ENCODE results near the gene ISOC1.
A peak's percentile ranks its signal among the peaks of the same experiment; 100 is the strongest.

The ISOC1 gene

GRCh38 chr5:129053438-129053837 is 41.1 kb upstream of the ISOC1 start:
- Histone ChIP-seq H2BK120ac (ENCODE audit: low read depth, low read length) (no peak overlapping the region), H3K27me3 (ENCODE audit: insufficient read depth, low read length, poor library complexity) (no peaks in the 10 kb centered on the region), H3K9ac (ENCODE audit: low read length) (no peak overlapping the region), H4K5ac (ENCODE audit: low read length) (no peak overlapping the region), H3K4me3 (ENCODE audit: low read length) (no peak overlapping the region), H2BK5ac (ENCODE audit: low read length) (no peak overlapping the region), H3K79me1 (ENCODE audit: low read length) (no peaks in the 10 kb centered on the region), H4K8ac (ENCODE audit: low read depth, low read length) (no peak overlapping the region), H3K18ac (ENCODE audit: low read length) (no peak overlapping the region), H3K23ac (ENCODE audit: low read length) (no peak overlapping the region), H3K4me2 (ENCODE audit: low read length) (no peak overlapping the region), H2AK5ac (ENCODE audit: low read length) (no peak overlapping the region), H3K36me3 (ENCODE audit: control insufficient read depth, insufficient read depth, low read length) (no peaks in the 10 kb centered on the region), H3K79me2 (ENCODE audit: control insufficient read depth, insufficient read depth, low read length) (no peaks in the 10 kb centered on the region), H3K4me1 (ENCODE audit: control insufficient read depth, low read depth, low read length) (no peaks in the 10 kb centered on the region), H3K56ac (ENCODE audit: low read length) (no peak overlapping the region), H3K27ac (ENCODE audit: low read depth, low read length) (no peak overlapping the region), H3K4ac (ENCODE audit: low read depth, low read length) (no peak overlapping the region), H2BK15ac (replicated peaks; ENCODE audit: low read depth) (no peak overlapping the region)
- no peak for DNase-seq

- Histone ChIP-seq H3K79me1 (ENCODE audit: low read length) (no peaks in the 10 kb centered on the region), H2AK5ac (ENCODE audit: low read length) (no peak overlapping the region), H4K8ac (ENCODE audit: low read depth, low read length) (no peak overlapping the region), H2BK5ac (ENCODE audit: low read length) (no peak overlapping the region), H3K36me3 (ENCODE audit: control insufficient read depth, insufficient read depth, low read length) (no peaks in the 10 kb centered on the region), H3K4me2 (ENCODE audit: low read length) (no peak overlapping the region), H3K79me2 (ENCODE audit: control insufficient read depth, insufficient read depth, low read length) (no peaks in the 10 kb centered on the region), H3K23ac (ENCODE audit: low read length) (no peak overlapping the region), H3K4me1 (ENCODE audit: control insufficient read depth, low read depth, low read length) (no peaks in the 10 kb centered on the region), H3K9ac (ENCODE audit: low read length) (no peak overlapping the region), H4K5ac (ENCODE audit: low read length) (no peak overlapping the region), H3K27me3 (ENCODE audit: insufficient read depth, low read length, poor library complexity) (no peaks in the 10 kb centered on the region), H3K4ac (ENCODE audit: low read depth, low read length) (no peak overlapping the region), H3K4me3 (ENCODE audit: low read length) (no peak overlapping the region), H3K27ac (ENCODE audit: low read depth, low read length) (no peak overlapping the region), H3K18ac (ENCODE audit: low read length) (no peak overlapping the region), H2BK120ac (ENCODE audit: low read depth, low read length) (no peak overlapping the region), H3K56ac (ENCODE audit: low read length) (no peak overlapping the region), H2BK15ac (replicated peaks; ENCODE audit: low read depth) (no peak overlapping the region)
- no peak for DNase-seq
- WGBS (ENCODE audit: extremely low coverage, insufficient coverage, low lambda C conversion rate) = no CpG with 5 or more reads among the region's 3 CpGs
Observed at GRCh38 chr5:129057329-129057728, 37.2 kb upstream of the ISOC1 start.

DNA sequence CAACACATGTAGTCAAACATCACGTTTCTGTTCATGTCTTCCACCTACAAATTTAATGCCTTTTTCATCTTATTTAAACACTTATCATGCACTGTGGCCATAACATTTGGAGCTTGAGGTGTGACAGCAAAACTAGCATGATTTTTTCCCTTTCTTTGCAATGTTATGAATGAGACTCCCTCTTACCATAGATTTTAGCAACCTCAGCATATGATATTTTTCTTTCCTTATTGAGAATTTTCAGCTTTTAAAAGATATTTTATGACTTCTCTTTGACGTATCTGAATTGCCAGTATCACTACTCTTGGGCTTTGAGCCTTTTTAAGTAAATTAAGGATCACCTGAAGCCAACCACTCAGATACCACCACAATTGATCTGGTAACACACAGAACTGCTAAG is 32.7 kb upstream of the ISOC1 start:
- Histone ChIP-seq H3K36me3 (ENCODE audit: control insufficient read depth, insufficient read depth, low read length) (no peaks in the 10 kb centered on the region), H3K79me1 (ENCODE audit: low read length) (no peaks in the 10 kb centered on the region), H3K9ac (ENCODE audit: low read length) (no peak overlapping the region), H3K27ac (ENCODE audit: low read depth, low read length) (no peak overlapping the region), H3K27me3 (ENCODE audit: insufficient read depth, low read length, poor library complexity) (no peaks in the 10 kb centered on the region), H2BK5ac (ENCODE audit: low read length) (no peak overlapping the region), H3K56ac (ENCODE audit: low read length) (no peak overlapping the region), H2AK5ac (ENCODE audit: low read length) (no peak overlapping the region), H3K4me3 (ENCODE audit: low read length) (no peak overlapping the region), H2BK15ac (replicated peaks; ENCODE audit: low read depth) (no peak overlapping the region), H2BK120ac (ENCODE audit: low read depth, low read length) (no peak overlapping the region), H3K18ac (ENCODE audit: low read length) (no peak overlapping the region), H3K79me2 (ENCODE audit: control insufficient read depth, insufficient read depth, low read length) (no peaks in the 10 kb centered on the region), H3K23ac (ENCODE audit: low read length) (no peak overlapping the region), H4K8ac (ENCODE audit: low read depth, low read length) (no peak overlapping the region), H3K4ac (ENCODE audit: low read depth, low read length) (no peak overlapping the region), H4K5ac (ENCODE audit: low read length) (no peak overlapping the region), H3K4me2 (ENCODE audit: low read length) (no peak overlapping the region), H3K4me1 (ENCODE audit: control insufficient read depth, low read depth, low read length) (no peaks in the 10 kb centered on the region)
- no peak for DNase-seq
- WGBS (ENCODE audit: extremely low coverage, insufficient coverage, low lambda C conversion rate) = no CpG with 5 or more reads among the region's 2 CpGs

- no peak for DNase-seq
- Histone ChIP-seq H3K79me1 (ENCODE audit: low read length) (no peaks in the 10 kb centered on the region), H4K5ac (ENCODE audit: low read length) (no peak overlapping the region), H3K23ac (ENCODE audit: low read length) (no peak overlapping the region), H2BK15ac (replicated peaks; ENCODE audit: low read depth) (no peak overlapping the region), H3K4me2 (ENCODE audit: low read length) (no peak overlapping the region), H3K56ac (ENCODE audit: low read length) (no peak overlapping the region), H2BK120ac (ENCODE audit: low read depth, low read length) (no peak overlapping the region), H3K4me3 (ENCODE audit: low read length) (no peak overlapping the region), H3K79me2 (ENCODE audit: control insufficient read depth, insufficient read depth, low read length) (no peaks in the 10 kb centered on the region), H3K4ac (ENCODE audit: low read depth, low read length) (no peak overlapping the region), H4K8ac (ENCODE audit: low read depth, low read length) (no peak overlapping the region), H2AK5ac (ENCODE audit: low read length) (no peak overlapping the region), H3K9ac (ENCODE audit: low read length) (no peak overlapping the region), H3K36me3 (ENCODE audit: control insufficient read depth, insufficient read depth, low read length) (no peaks in the 10 kb centered on the region), H3K18ac (ENCODE audit: low read length) (no peak overlapping the region), H3K27me3 (ENCODE audit: insufficient read depth, low read length, poor library complexity) (no peaks in the 10 kb centered on the region), H3K4me1 (ENCODE audit: control insufficient read depth, low read depth, low read length) (no peaks in the 10 kb centered on the region), H2BK5ac (ENCODE audit: low read length) (no peak overlapping the region), H3K27ac (ENCODE audit: low read depth, low read length) (no peak overlapping the region)
- WGBS (ENCODE audit: extremely low coverage, insufficient coverage, low lambda C conversion rate) = no CpG with 5 or more reads among the region's 1 CpG
Observed at GRCh38 chr5:129063483-129064113, 31.0 kb upstream of the ISOC1 start.

DNA sequence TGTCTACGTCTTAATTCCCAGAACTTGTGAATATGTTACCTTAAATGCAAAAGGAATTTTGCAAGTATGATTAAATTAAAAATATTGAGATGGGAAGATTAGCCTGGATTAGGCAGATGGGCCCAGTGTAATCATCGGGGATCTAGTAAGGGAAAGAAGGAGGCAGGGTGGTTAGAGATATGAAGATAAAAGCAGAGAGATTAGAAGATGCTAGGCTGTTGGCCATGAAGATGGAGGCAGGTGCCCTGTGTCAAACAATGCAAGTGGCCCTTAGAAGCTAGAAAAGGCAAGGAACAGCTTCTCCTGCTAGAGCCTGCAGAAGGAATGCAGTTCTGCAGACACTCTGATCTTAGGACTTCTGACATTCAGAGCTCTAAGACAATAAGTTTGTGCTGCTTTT is 28.8 kb upstream of the ISOC1 start:
- Histone ChIP-seq H4K8ac (ENCODE audit: low read depth, low read length) (no peak overlapping the region), H3K4me1 (ENCODE audit: control insufficient read depth, low read depth, low read length) (no peaks in the 10 kb centered on the region), H2BK5ac (ENCODE audit: low read length) (no peak overlapping the region), H3K18ac (ENCODE audit: low read length) (no peak overlapping the region), H3K36me3 (ENCODE audit: control insufficient read depth, insufficient read depth, low read length) (no peaks in the 10 kb centered on the region), H3K79me2 (ENCODE audit: control insufficient read depth, insufficient read depth, low read length) (no peaks in the 10 kb centered on the region), H3K56ac (ENCODE audit: low read length) (no peak overlapping the region), H3K79me1 (ENCODE audit: low read length) (no peaks in the 10 kb centered on the region), H3K9ac (ENCODE audit: low read length) (no peak overlapping the region), H3K4me2 (ENCODE audit: low read length) (no peak overlapping the region), H3K4ac (ENCODE audit: low read depth, low read length) (no peak overlapping the region), H3K27ac (ENCODE audit: low read depth, low read length) (no peak overlapping the region), H2BK120ac (ENCODE audit: low read depth, low read length) (no peak overlapping the region), H3K23ac (ENCODE audit: low read length) (no peak overlapping the region), H2BK15ac (replicated peaks; ENCODE audit: low read depth) (no peak overlapping the region), H3K4me3 (ENCODE audit: low read length) (no peak overlapping the region), H2AK5ac (ENCODE audit: low read length) (no peak overlapping the region), H3K27me3 (ENCODE audit: insufficient read depth, low read length, poor library complexity) (no peaks in the 10 kb centered on the region), H4K5ac (ENCODE audit: low read length) (no peak overlapping the region)
- DNase-seq = no peak
- WGBS (ENCODE audit: extremely low coverage, insufficient coverage, low lambda C conversion rate) = no CpG with 5 or more reads among the region's 2 CpGs

- no peak overlapping the region for H2BK15ac ChIP-seq (replicated peaks; ENCODE audit: low read depth)
- no peak overlapping the region for H3K18ac ChIP-seq (ENCODE audit: low read length)
- no peak overlapping the region for H2BK5ac ChIP-seq (ENCODE audit: low read length)
- no peaks in the 10 kb centered on the region for H3K27me3 ChIP-seq (ENCODE audit: insufficient read depth, low read length, poor library complexity)
- no peak overlapping the region for H3K56ac ChIP-seq (ENCODE audit: low read length)
- no peaks in the 10 kb centered on the region for H3K36me3 ChIP-seq (ENCODE audit: control insufficient read depth, insufficient read depth, low read length)
- peak; percentile 51 for DNase-seq
- no peak overlapping the region for H3K27ac ChIP-seq (ENCODE audit: low read depth, low read length)
- no peaks in the 10 kb centered on the region for H3K4me1 ChIP-seq (ENCODE audit: control insufficient read depth, low read depth, low read length)
- H3K4ac ChIP-seq (ENCODE audit: low read depth, low read length) = no peak overlapping the region
- H3K23ac ChIP-seq (ENCODE audit: low read length) = no peak overlapping the region
- H3K4me2 ChIP-seq (ENCODE audit: low read length) = no peak overlapping the region
- H3K9ac ChIP-seq (ENCODE audit: low read length) = no peak overlapping the region
- no peak overlapping the region for H2BK120ac ChIP-seq (ENCODE audit: low read depth, low read length)
- H4K5ac ChIP-seq (ENCODE audit: low read length) = no peak overlapping the region
- H3K4me3 ChIP-seq (ENCODE audit: low read length) = no peak overlapping the region
- no peaks in the 10 kb centered on the region for H3K79me2 ChIP-seq (ENCODE audit: control insufficient read depth, insufficient read depth, low read length)
- H3K79me1 ChIP-seq (ENCODE audit: low read length) = no peaks in the 10 kb centered on the region
- H4K8ac ChIP-seq (ENCODE audit: low read depth, low read length) = no peak overlapping the region
- no peak overlapping the region for H2AK5ac ChIP-seq (ENCODE audit: low read length)
Observed at GRCh38 chr5:129067745-129068144, 26.8 kb upstream of the ISOC1 start.
